Fibroblast of pulmonary artery (primary cell): ENCODE measurements around the gene ZNF611.
"Not testable (repeated sequence)": the region's sequence is repeated elsewhere in the genome, so short reads cannot be mapped to it uniquely, and the experiment has no call there.

Source experiments
- DNase-seq: peaks from one replicate; pipeline ENCODE4 v3.0.0-alpha.2; 2010; ENCODE audit warnings: low read depth
- H3K4me3 ChIP-seq: replicated peaks from 2 replicates; pipeline ENCODE4 v1.5.1; 2011; ENCODE audit warnings: low read depth, mild to moderate bottlenecking, control low read depth, low read length, moderate library complexity
- TF ChIP-seq, protein P1 (sequence below): IDR thresholded peaks from 2 replicates; pipeline ENCODE4 v1.5.1; 2011; ENCODE audit warnings: mild to moderate bottlenecking, control low read depth, low read length, inconsistent platforms; ENCODE audit errors: missing control alignments

Gene ZNF611

DNA sequence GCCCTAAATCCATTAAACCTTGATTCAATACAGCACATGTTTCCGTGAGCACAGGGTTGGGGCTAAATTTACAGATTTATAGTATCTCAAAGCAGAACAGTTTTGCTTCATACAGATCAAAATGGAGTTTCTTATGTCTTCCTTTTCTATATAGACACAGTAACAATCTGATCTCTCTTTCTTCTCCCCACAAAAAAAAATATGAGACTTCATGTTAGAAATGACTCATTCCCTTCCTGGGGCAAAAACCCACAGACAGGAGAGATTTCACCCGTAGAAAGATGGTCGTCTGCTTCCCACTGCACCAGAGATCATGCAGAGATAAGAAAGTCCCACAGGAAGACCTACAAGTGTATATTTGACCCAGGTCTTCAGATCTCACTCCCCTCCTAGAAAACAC is 7.7 kb upstream of the ZNF611 start:
- DNase-seq, result no peak
- no peak overlapping the region for H3K4me3 ChIP-seq
- TF ChIP-seq, protein P1, sequence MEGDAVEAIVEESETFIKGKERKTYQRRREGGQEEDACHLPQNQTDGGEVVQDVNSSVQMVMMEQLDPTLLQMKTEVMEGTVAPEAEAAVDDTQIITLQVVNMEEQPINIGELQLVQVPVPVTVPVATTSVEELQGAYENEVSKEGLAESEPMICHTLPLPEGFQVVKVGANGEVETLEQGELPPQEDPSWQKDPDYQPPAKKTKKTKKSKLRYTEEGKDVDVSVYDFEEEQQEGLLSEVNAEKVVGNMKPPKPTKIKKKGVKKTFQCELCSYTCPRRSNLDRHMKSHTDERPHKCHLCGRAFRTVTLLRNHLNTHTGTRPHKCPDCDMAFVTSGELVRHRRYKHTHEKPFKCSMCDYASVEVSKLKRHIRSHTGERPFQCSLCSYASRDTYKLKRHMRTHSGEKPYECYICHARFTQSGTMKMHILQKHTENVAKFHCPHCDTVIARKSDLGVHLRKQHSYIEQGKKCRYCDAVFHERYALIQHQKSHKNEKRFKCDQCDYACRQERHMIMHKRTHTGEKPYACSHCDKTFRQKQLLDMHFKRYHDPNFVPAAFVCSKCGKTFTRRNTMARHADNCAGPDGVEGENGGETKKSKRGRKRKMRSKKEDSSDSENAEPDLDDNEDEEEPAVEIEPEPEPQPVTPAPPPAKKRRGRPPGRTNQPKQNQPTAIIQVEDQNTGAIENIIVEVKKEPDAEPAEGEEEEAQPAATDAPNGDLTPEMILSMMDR, result no peak

DNA sequence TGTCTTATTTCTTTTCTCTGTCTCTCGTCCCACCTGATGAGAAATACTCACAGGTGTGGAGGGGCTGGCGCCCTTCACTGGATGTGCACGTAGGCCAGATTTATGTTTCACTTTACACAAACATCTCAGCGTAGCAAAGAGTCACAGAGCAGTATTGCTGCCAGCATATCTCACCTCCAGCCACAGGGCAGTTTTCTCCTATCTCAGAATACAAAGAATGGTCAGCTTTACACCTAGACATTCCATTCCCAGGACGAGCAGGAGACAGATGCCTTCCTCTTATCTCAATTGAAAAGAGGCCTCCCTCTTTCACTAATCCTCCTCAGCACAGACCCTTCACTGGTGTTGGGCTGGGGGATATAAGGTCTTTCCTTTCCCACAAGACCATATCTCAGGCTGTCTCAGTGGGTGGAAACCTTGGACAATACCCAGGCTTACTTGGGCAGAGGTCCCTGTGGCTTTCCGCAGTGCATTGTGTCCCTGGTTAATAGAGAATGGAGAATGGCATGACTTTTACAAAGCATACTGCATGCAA is 7.2 kb upstream of the ZNF611 start:
- no peak overlapping the region for H3K4me3 ChIP-seq
- TF ChIP-seq, protein P1, result no peak
- DNase-seq, result no peak

DNA sequence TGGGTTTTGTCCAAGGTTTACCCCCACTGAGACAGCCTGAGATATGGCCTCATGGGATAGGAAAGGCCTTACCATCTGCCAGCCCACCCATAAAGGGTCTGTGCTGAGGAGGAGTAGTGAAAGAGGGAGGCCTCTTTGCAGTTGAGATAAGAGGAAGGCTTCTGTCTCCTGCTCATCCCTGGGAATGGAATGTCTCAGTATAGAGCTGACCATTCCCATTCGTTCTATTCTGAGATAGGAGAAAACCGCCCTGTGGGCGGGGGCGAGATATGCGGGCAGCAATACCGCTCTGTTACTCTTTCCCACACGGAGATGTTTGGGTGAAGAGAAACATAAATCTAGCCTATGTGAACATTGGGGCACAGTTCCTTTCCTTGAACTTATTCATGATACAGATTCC is 6.5 kb upstream of the ZNF611 start:
- H3K4me3 ChIP-seq, DNase-seq: not testable (repeated sequence)

DNA sequence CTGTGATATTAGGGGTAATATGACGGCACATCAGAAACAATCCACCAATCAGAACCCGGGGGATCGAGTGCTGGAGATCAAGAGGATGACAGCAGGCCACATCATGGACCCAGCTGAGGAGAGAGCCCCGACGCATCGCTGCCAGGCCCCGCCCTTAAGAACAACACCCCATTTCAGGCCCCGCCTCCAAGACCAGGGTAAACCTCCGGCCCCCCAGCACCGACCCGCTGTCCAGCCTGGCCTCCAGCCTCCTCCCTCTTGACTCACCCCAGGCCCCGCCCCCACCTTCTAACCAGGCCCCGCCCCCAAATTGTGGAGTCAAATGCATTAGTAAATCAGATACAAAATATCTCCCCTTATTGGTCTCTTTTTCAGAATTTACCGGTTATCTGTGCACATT is 4.7 kb upstream of the ZNF611 start:
- TF ChIP-seq, protein P1, result no peak
- no peak overlapping the region for H3K4me3 ChIP-seq
- DNase-seq, result no peak

DNA sequence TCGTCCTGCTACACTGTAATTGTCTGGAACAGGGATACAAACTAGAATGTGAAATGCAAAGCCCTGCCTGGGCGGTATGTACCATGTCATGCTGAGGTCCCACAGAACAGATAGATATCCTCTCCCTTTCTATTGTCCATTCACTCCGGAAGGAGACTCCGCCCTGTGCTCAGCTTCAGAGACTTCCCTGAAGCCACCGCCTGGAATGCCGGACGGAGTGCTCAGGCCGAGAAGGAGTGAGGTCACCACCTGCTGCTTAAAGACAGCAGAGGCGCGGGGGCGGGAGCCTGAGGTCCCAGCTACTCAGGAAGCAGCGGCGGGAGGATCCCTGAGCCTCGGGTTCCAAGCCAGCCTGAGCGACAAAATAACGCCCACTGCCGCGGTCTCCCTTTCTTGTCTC is 890 bp upstream of the ZNF611 start:
- no peak overlapping the region for H3K4me3 ChIP-seq
- DNase-seq, result peak; percentile 20
- TF ChIP-seq, protein P1, result no peak

DNA sequence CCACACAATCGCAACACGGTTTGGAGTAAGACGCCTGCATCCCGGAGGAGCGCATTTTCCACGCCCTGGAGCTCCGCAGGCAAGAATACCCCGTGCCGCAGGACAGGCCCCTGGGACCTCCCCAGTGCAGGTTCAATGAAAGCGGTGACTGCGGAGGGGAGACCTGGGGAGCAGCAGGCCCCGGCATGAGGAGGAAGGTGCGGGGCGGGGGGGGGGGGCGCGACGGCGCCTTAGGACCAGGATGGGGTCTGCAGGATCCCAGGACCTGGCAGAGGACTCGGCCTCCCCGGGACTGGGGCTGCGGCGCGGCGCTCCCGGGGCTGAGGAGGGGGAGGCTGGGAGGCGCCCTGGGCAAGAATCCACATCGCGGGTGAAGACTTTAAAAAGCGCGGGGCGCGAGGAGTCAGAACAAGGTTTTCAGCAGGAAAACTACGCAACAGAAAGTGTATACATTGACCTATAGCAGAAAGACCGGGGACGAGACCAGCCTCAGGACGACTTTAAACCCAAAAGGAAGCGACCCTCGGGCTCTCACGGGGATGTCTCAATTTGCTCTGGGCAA is 432 bp downstream of the ZNF611 start:
- DNase-seq, result peak; percentile 6
- peak overlapping the region; percentile 95 for H3K4me3 ChIP-seq
- TF ChIP-seq, protein P1, result no peak

DNA sequence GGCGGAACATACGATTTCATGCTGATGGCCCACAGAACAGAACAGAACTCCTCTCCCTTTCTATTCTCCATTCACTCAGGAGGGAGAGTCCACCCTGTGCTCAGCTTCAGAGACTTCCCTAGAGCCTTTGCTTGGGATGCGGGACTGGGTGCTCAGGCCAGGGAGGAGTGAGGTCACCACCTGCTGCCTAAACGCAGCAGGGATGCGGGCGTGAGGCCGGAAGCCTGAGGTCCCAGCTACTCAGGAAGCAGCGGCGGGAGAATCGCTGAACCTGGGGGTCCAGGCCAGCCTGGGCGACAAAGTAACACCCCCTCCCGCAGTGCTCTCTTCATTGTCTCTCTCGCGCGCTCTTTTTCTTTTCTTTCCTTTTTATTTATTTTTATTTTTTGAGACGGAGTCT is 8.8 kb downstream of the ZNF611 start:
- H3K4me3 ChIP-seq, DNase-seq: not testable (repeated sequence)

DNA sequence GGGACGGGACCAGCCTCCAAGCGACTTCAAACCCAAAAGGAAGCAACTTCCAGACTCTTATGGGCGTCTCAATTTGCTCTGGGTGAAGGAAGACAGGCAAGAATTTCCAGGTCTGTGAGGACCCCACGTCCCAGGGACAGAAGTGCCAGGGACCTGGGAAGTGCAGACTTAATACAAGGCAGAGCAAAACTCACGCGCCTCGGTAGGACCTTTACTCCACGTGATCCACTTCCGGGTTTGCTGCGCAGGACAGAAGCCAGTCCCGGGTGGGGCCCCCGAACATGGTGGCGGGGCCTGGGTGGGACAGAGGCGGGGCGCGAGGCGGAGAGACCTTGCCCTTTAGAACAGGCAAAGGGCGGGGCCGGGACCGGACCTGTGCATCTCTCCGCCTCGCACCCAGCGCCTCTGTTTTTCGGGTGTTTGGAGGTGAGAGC is 9.3 kb downstream of the ZNF611 start:
- H3K4me3 ChIP-seq, result no peak overlapping the region
- DNase-seq, result no peak
- TF ChIP-seq, protein P1, result no peak
